Lung microvascular endothelial cell (primary cell): ENCODE results near the gene HGD. TPM values are rescaled to one million over a fixed set of nuclear protein-coding genes. Genes with fewer than 3 reads are reported as not detected.
"Not testable (repeated sequence)": the region's sequence is repeated elsewhere in the genome, so short reads cannot be mapped to it uniquely, and the experiment has no call there.

Experiments used
- DNase-seq, 2 donors: peaks; one replicate each; pipeline versions ENCODE4 v3.0.0 to v3.0.0-alpha.2; 2010; ENCODE audit warnings: low read depth in 2 of 2
- total RNA-seq: library from RNA; depleted of rRNA; stranded (reverse); fragments of >200 nt; gene quantifications from 2 replicates; pipeline ENCODE4 v1.2.1, GENCODE V29; 2014

HGD gene
- total RNA-seq, 1 donor from 2014 or later = under 0.01 TPM

DNA sequence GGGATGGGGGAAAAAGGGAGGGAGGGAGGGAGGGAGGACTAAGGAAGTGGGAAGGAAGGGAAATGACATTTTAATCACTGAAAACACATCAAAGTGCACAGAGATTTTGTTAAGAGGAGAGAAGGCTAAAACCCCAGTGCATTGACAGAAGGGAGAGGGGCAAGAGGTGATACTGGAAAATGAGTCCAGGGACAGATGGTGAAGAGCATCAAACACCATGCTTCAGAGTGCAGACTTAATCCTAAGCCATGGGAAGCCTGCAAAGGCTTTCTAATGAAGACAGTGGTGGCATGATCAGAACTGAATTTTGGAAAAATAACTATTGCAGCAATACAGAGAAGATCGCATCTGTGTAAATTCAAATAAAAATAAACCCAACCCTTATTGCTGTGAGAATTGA is 41.8 kb downstream of the HGD start:
- no peak for DNase-seq

DNA sequence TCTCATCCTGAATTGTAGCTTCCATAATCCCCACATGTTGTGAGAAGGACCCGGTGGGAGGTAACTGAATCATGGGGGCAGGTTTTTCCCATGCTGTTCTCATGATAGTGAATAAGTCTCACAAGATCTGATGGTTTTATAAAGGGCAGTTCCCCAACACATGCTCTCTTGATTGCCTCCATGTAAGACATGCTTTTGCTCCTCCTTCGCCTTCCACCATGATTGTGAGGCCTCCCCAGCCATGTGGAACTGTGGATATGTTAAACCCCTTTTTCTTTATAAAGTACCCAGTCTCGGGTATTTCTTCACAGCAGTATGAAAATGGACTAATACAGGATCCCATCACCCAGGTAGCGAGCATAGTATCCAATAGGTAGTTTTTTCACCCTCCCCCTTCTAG is 43.2 kb downstream of the HGD start:
- DNase-seq = not testable (repeated sequence)

GRCh38 chr3:120637851-120638559 is 44.0 kb downstream of the HGD start:
- DNase-seq = no peak

DNA sequence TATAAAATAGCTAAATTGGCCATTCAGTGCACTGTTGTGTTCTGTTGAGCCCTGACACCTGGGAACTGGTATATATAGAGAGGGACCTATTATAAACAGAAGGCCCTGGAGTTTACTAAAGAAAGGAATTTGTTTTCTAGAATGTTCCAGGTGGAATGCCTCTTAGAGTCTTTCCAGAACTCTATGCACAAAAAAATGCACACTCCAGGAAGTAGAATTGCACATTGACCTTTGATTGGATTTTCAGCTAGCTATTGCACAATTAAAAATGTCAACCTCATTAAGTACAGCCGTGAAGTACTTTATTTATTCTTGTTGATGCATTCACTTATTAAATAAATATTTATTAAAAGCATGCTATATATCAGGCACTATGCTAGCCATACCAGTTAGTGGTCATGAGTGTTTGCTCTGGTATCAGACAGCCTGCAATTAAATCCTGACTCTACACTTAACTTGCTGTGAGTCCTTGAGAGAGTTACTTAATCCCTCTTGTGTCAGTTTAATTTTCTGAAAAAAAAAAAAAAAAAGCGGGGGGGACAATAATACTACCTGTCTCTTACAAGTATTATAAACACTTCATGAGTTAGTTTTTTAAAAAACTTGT is 45.1 kb downstream of the HGD start:
- DNase-seq = no peak

DNA sequence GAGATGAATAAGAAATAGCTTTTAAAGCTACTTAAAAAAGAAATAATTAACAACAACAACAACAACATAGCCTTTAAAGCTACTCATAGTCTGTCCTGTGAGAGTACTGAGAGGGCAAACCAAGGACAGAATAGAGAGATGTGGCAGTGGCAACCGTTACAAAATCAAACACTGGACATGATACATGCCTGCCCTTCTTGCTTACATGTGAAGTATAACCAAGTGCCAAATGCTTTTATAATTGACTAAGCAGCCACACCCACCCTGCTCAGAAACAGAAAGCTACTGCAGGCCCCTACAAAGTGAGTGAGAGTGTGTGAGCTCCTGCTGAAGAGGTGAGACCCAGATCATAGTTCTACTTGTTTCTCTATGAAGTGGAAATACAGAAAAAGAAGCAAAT is 47.5 kb downstream of the HGD start:
- DNase-seq = peak in 1 of 2 donors; percentile 8

DNA sequence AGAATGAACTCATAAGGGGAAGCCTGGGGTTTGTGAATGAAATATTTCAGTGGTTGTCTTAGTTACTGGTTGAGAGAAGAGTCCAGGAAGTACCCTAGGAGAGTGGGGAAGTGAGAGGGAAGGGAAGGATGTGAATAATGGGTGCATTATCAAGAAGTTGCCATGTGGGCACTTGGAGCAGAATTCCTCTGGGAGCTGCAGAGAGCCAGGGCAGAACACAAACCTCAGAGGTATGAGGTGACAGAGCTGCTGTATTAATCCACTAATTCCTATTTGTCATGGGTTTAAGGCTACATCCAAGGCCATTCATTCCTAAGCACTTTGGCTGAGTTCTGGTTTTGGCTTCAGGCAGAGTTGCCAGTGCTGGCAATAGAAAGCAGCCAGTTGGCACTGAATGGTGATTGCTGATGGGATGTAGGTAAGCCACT is 56.9 kb downstream of the HGD start:
- DNase-seq = peak in 1 of 2 donors; percentile 41

DNA sequence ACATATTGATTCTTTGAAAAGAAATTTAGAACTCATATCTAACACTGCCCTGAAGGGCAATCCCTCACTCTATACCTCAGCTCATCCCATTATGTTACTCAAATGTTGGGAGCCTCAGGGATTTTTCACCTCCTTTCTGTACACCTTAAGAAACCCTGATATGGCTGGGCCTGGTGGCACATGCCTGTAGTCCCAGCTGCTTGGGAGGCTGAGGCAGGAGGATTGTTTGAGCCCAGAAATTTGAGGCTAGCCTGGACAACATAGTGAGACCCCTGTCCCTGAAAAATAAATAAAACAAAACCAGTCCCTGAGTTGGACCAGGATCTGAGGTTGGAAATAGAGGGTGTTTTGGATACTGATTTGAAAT is 58.3 kb downstream of the HGD start:
- no peak for DNase-seq

DNA sequence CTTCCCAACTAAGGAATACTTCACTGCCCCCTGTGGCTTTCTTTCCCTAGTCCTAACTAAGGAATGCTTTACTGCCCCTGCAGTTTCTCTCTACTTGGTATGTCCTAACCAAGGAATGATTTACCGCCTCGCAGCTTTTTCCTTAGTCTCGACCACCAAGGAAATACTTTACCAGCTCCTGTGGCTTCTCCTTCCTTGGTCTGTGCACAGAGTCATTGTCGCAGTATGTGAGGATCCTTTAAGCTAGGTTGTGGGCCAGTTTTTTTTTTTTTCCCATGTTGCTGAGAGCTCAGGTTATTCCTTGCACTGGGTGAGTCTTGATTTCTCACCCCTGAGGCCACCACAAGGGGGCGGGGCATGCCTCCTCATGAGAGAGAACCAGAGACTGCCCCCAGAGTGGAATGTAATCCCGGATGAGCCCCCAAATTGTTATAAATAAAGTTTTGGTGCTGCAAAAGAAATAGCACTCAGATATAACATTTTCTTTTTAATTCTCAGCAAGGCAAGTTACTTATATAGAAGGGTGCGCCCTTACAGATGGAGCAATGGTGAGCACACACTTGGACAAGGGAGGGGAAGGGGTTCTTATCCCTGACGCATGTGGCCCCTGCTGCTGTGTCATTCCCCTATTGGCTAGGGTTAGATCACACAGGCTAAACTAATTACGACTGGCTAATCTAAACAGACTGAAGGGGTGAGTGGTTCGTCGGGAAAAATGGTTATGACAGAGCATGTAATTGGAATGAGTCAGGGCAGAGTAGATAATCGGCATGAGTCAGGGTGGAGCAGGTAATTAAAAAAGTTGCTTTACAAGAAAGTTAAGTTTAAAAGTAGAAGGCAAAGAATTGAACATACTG is 58.9 kb downstream of the HGD start:
- peak; percentile 42 to 43 for DNase-seq

GRCh38 chr3:120622457-120622856 is 59.6 kb downstream of the HGD start:
- no peak for DNase-seq

DNA sequence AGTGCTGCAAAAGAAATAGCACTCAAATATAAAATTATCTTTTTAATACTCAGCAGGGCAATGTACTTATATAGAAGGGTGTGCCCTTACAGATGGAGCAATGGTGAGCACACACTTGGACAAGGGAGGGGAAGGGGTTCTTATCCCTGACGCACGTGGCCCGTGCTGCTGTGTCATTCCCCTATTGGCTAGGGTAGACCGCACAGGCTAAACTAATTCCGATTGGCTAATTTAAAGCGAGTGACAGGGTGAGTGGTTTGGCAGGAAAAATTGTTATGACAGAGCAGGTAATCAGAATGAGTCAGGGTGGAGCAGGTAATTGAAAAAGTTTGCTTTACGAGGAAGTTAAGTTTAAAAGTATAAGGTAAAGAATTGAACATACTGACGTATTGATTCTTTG is 65.3 kb downstream of the HGD start:
- not testable (repeated sequence) for DNase-seq

DNA sequence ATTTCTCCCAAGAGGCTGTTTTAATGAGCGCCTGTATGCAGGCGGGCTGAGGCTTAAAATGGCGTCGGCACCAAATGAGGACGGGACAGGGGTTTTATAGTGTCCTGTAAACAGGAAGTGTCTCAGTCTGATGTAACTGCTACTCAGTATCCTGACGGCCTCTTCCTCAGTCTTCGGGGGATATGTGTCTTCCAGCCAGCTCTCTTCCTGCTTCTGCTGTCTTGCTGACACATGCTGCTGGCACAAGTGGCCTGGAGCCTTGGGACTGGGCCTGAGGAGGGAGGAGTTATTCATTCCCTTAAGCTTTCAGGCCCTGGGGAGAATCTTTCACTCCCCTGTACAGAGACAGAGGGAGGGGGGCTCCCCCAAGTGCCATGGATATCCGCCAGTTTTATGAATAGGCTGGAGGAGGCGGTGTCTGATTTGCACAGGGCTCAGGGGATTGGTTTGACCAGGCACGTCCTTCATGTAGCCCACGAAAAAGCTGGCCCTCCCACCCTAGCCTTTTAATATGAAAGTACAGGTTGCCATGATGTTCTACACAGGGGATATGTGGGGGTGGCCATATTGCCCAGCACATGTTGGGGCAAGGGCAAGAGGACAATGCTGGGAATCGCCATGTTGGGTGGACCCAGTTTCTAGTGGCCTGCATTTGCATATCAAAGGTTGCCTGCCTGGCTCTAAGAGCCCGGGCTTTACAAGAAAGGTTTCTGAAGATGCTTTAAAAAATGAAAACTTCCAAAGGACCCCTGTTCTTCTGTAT is 66.0 kb downstream of the HGD start:
- DNase-seq = peak; percentile 8 to 98

GRCh38 chr3:120614765-120615164 is 67.3 kb downstream of the HGD start:
- no peak for DNase-seq

DNA sequence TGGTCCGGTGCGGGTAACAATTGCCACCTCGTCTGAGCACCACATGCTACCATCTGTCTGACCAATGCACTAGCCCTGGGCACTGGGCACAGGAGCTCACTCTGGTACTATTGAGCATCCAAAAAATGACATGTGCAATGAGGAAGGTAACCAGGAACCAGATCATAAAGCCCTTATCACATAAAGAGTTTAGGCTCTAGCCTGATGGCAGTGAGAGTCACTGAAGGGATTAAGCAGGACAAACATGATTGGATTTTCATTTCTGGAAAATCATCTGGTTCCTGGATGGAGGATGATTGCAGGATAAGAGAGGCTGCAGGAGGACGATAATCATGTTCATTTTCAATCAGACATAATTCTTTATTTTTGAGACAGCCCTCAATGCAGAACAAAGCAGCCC is 73.5 kb downstream of the HGD start:
- DNase-seq = no peak

GRCh38 chr3:120604784-120605183 is 77.3 kb downstream of the HGD start:
- no peak for DNase-seq

GRCh38 chr3:120604382-120604781 is 77.7 kb downstream of the HGD start:
- DNase-seq = no peak

- no peak for DNase-seq
Measured at GRCh38 chr3:120602682-120603081, 79.4 kb downstream of the HGD start.

DNA sequence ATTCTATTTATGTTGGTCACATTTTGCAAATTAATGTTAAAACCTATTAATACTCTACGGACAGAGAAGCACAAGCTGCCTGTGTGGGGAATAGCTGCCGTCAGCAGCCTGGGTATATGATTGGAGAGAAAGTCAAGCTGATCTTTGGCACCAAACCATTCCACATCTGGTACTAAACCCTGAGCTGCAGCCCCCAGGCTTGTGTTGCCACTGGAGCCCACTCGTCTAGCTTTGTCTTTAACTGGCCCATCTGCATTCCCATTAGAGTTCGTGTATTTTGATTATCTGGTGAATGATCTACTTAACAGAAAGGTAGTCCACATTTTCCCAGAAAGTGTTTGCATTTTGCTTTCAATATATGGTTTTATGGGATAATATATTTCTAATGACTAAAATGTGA is 80.5 kb downstream of the HGD start:
- no peak for DNase-seq

DNA sequence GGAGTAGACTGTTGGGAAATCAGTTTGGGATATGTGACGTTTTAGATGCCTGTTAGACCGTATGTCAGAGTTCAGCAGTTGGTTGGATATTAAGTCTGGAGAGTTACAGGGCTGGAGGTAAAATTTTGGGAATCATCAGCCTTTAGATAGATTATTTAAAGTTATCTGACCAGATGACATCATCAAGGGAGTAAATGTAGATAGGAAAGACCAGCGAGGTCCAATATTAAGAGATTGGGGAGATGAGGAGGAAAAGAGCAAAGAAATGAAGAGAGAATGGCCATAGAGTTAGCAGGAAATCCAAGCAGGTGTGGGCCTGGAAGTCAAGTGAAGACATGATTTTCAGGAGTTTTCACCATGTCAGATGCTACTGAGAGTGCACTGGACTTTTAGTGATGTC is 82.8 kb downstream of the HGD start:
- DNase-seq = no peak

DNA sequence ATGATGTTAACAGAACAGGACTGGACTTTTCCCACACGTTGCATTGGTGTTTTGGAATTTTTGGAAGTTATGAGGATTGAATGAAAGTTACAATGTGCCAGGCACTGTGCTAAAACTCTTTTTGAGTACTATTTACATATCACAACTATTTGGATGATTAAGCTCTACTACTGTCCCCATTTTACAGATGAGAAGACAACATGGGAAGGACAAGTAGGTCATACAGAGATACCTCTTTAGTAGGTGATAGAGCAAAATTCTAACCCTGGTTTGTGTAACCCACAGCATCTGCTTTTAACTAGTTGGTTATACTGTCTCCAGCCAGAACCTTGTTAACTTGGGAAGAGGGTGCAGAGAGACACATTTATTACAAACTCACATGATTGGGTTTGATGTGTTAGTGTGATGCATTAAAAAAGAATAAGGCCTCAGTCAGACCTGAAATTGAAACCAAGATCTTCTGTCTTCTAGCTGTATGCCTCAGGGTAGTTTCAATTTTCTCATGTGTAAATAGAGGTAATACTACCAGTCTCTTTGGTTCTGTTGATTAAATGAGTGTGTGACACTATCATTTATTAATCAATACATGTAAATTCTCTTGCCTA is 84.5 kb downstream of the HGD start:
- no peak for DNase-seq

- no peak for DNase-seq
Measured at GRCh38 chr3:120596853-120597223, 85.2 kb downstream of the HGD start.

DNA sequence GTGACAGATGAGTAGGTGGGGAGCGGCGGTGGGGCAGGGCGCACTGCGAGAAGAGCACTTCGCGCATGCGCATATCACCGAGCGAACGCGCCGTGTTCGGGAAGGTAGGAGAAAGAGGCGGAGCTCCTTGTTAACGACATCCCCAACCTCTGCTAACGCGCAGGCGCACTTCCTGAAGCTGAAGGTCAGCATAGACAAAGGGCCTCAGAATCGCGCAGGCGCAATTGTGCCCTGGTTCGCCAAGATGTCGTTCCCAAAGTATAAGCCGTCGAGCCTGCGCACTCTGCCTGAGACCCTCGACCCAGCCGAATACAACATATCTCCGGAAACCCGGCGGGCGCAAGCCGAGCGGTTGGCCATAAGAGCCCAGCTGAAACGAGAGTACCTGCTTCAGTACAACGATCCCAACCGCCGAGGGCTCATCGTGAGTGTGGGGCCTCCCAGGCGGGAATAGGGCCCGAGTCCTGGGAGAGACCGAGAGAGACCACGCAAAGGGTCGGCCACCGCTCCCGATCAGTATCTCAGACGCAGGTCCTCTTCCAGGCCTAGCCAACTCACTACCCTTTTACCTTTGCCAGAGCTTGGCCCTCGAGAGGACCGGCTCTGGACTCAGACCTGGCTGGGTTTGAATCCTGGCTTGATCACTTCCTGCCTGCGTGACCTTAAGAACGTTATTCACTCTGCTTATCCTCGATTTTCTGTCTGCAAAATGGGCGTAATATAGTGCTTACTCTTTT is 85.8 kb downstream of the HGD start, which contains the start of gene NDUFB4:
NDUFB4 (plus strand) TSS at position 221 of the 737 bp plus-strand sequence; CDS start at position 245, 24 bp downstream.
- peak; percentile 99 for DNase-seq
